ENCODE measurements around the gene IZUMO1. TPM values are rescaled to one million over a fixed set of nuclear protein-coding genes. Genes with fewer than 3 reads are reported as not detected.
A peak's percentile ranks its signal among the peaks of the same experiment; 100 is the strongest.

The IZUMO1 gene
- total RNA-seq, 2 donors from 2014 or later, result 1.6 to 14.5 TPM

DNA sequence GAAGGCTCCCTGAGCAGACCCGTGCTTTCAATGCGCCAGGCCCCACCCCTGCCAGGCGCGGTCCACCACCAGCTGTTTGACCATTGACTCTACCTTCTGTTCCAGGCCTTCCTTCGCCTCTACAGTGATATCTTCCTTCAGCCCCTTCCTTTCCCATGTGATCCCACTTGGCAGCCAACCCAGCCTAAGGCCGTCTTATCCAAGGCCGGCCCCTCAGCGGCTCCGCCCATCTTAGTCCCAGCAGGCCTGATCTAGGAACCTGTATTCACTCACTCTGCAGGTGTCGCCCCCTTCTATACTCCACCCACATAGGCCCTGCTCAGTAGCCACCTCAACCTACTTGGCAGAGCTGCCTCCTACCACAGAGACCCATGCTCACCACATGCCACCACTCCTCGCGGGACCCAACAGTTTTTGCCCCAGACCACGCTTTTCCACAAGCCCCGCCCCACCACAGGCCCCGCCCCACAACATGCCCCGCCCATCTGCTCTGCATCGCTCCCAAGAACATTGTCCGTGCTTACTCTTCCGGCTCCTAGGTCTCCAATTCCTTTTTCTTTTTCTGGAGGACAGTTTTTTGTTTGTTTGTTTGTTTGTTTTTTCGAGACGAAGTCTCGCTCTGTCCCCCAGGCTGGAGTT is 9.2 kb downstream of the IZUMO1 start:
- Histone ChIP-seq H3K4me1 (peaks cover 51% of the 10 kb centered on the region), H3K9me3 (no peaks in the 10 kb centered on the region), H3K36me3 (replicated peaks in 1 of 2; ENCODE audit: insufficient read depth in 1 of 2, low read depth in 2 of 2) (no peaks in the 10 kb centered on the region), H3K27me3 (no peaks in the 10 kb centered on the region), H3K27ac (peak overlapping the region in 3 of 4 donors; percentile 83 to 91 (median 84)), H3K4me3 (no peak overlapping the region)
- DNase-seq (peak; percentile 89 to 96 (median 94)), ATAC-seq (peak; percentile 50)
- 35 to 37% methylated on average over 22 of the region's 22 CpGs for WGBS, 2 donors
- TF ChIP-seq, protein P1, sequence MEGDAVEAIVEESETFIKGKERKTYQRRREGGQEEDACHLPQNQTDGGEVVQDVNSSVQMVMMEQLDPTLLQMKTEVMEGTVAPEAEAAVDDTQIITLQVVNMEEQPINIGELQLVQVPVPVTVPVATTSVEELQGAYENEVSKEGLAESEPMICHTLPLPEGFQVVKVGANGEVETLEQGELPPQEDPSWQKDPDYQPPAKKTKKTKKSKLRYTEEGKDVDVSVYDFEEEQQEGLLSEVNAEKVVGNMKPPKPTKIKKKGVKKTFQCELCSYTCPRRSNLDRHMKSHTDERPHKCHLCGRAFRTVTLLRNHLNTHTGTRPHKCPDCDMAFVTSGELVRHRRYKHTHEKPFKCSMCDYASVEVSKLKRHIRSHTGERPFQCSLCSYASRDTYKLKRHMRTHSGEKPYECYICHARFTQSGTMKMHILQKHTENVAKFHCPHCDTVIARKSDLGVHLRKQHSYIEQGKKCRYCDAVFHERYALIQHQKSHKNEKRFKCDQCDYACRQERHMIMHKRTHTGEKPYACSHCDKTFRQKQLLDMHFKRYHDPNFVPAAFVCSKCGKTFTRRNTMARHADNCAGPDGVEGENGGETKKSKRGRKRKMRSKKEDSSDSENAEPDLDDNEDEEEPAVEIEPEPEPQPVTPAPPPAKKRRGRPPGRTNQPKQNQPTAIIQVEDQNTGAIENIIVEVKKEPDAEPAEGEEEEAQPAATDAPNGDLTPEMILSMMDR (IDR thresholded peaks at IDR 0.05), result no peak
- TF ChIP-seq POLR2A (IDR thresholded peaks at IDR 0.05), result peak in 2 of 3 donors; percentile 34 to 47
- intact Hi-C loops (cut with DNase I), result no loop called here

GRCh38 chr19:48735031-48735615 is 11.6 kb downstream of the IZUMO1 start:
- WGBS, 2 donors, result 76 to 87% methylated on average over 19 to 38 of the region's 38 CpGs

GRCh38 chr19:48734625-48735024 is 12.1 kb downstream of the IZUMO1 start:
- no peak for ATAC-seq
- H3K4me1 ChIP-seq, result peaks cover 29% of the 10 kb centered on the region
- no peaks in the 10 kb centered on the region for H3K9me3 ChIP-seq
- no peaks in the 10 kb centered on the region for H3K27me3 ChIP-seq
- H3K27ac ChIP-seq, result no peak overlapping the region
- no peak overlapping the region for H3K4me3 ChIP-seq
- DNase-seq, result no peak
- TF ChIP-seq POLR2A (IDR thresholded peaks at IDR 0.05), result no peak
- TF ChIP-seq, protein P1 (IDR thresholded peaks at IDR 0.05), result no peak
- intact Hi-C loops (cut with DNase I), result no loop called here
- H3K36me3 ChIP-seq (replicated peaks in 1 of 2; ENCODE audit: insufficient read depth in 1 of 2, low read depth in 2 of 2), result no peaks in the 10 kb centered on the region
- WGBS, 2 donors, result 92 to 93% methylated on average over 7 to 9 of the region's 9 CpGs

More at GRCh38 chr19:48735031-48735615, 11.6 kb downstream of the IZUMO1 start:
- Histone ChIP-seq H3K36me3 (replicated peaks in 1 of 2; ENCODE audit: insufficient read depth in 1 of 2, low read depth in 2 of 2) (no peaks in the 10 kb centered on the region), H3K4me1 (peaks cover 34% of the 10 kb centered on the region), H3K4me3 (no peak overlapping the region), H3K9me3 (no peaks in the 10 kb centered on the region), H3K27me3 (no peaks in the 10 kb centered on the region), H3K27ac (no peak overlapping the region)
- TF ChIP-seq POLR2A (IDR thresholded peaks at IDR 0.05), result no peak
- TF ChIP-seq, protein P1 (IDR thresholded peaks at IDR 0.05), result no peak
- no peak for DNase-seq
- intact Hi-C loops (cut with DNase I), result no loop called here
- no peak for ATAC-seq

DNA sequence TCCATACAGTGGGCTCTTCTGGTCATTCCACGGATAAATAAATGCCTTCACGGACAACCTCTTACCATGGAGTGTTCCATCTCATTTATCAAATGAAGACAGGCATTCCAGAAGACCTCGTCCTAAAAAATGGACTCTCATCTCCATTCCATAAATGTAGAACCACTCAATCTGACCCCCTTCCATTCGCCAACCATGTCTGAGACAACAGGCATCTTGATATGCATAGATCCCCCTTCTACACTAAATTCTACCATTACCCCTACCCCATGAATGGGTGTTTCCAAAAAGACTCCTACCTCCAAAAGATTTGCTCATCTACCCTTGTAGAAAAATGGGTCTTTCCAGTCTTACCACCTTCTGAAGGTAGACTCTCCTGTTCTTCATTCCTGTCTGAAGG is 15.3 kb downstream of the IZUMO1 start:
- no peaks in the 10 kb centered on the region for H3K36me3 ChIP-seq (replicated peaks in 1 of 2; ENCODE audit: insufficient read depth in 1 of 2, low read depth in 2 of 2)
- H3K27ac ChIP-seq, result no peak overlapping the region
- H3K9me3 ChIP-seq, result no peaks in the 10 kb centered on the region
- peaks cover under 1% of the 10 kb centered on the region for H3K4me1 ChIP-seq
- H3K4me3 ChIP-seq, result no peak overlapping the region
- ATAC-seq, result no peak
- no peak for DNase-seq
- intact Hi-C loops (cut with DNase I), result no loop called here
- no peaks in the 10 kb centered on the region for H3K27me3 ChIP-seq
- TF ChIP-seq, protein P1 (IDR thresholded peaks at IDR 0.05), result no peak
- no peak for TF ChIP-seq POLR2A (IDR thresholded peaks at IDR 0.05)
- WGBS, 2 donors, result 84 to 88% methylated on average over 4 of the region's 4 CpGs
